ENCODE data around the gene KCNG4.

Gene KCNG4

DNA sequence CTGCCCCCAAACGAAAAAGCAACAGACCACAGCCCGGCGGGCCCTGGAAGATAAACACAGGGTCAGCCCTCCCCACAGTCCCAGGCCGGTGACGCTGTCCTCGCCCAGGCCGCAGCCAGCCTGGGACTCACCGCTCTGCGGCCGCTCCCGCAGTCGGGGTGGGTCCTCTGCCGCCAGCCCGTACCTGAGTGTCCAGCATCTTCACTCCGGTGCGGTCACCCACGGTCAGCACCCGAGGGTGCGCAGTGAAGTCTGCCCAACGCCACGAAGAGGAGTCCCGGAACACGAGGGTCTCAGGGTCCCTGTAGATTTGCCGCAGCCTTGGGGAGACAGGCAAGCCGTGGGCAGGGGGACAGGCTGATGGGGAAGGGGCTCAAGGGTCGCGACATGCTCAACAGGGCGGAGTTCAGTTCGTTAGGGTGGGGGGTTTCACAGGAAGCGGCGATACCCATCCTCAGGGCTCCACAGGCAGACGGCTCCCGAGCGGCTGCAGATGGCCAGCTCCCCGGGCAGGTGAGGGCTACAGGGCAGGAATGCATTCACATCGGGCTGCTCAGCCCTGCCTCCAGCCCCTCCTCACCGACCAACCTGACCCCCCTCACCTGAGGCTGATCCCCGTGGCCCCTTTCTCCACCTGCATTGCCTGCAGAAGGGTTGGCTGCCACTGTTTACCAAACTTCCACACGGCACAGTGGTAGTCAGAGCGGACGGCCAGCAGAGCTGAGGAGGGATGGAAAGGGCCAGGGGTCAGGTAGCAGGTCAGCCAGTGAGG lies 58.5 kb downstream of the KCNG4 start:
- no peak for DNase-seq

DNA sequence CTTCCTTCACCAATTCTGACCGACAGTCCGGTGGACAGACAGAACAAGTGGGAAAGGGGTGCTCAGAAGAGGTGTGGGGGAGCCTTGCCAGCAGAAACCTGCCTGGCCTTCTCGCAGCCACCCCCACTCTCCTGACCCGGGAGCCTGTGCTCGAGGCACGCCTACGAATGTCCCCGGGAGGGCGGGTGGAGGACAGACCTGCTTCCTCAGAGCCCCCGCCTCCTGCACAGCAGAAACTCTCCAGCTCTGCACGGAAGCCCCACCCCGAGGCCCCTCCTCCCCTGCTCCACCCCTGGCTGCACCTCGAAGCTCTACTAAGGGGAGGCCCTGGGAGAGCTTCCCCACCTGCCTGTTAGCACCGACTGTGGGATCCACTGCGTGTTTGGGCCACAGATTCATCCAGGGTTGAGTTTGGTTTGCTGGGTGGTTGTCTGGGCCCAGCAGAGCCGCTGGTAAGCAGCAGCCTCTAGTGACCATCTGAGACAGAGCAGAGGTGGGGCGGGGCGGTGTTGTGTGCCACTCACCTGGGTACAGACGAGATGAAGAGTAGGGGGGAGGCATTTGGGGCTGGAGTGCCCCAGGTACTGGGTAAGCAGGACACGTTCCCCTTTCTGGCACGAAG lies 59.2 kb downstream of the KCNG4 start:
- DNase-seq, result no peak

DNA sequence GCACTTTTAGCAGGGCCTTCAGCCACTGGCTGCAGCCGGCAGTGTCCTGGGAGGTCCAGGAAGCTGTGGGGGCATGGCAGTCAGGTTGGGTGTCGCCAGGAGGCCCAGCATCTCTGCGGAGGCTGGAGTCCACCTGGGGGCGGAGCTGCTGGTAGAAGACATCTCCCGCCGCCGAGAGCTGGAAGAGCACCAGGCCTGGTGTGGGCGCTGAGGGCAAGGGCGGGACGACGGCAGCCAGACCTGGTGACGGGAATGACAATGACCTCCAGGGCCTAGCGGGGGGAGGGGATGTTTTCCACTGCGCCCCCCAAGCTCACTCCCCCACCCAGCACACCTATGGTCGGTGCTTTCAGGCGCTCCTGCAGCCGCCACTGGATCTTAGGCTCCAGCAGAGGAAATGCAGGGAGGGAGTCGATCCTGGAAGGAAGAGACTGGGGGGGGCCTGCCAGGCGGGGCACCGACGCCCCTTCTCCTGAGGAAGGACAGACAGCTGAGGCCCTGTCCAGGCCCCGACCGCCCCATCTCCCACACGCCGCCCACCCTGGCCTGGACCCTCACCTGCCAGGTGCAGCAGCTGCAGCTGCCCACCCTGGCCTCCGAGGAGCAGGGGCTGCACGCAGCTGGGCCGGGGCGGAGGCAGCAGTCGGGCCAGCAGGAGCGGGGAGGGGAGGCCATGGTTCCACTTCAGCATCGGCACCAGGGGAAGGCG lies 60.0 kb downstream of the KCNG4 start:
- DNase-seq, result no peak

DNA sequence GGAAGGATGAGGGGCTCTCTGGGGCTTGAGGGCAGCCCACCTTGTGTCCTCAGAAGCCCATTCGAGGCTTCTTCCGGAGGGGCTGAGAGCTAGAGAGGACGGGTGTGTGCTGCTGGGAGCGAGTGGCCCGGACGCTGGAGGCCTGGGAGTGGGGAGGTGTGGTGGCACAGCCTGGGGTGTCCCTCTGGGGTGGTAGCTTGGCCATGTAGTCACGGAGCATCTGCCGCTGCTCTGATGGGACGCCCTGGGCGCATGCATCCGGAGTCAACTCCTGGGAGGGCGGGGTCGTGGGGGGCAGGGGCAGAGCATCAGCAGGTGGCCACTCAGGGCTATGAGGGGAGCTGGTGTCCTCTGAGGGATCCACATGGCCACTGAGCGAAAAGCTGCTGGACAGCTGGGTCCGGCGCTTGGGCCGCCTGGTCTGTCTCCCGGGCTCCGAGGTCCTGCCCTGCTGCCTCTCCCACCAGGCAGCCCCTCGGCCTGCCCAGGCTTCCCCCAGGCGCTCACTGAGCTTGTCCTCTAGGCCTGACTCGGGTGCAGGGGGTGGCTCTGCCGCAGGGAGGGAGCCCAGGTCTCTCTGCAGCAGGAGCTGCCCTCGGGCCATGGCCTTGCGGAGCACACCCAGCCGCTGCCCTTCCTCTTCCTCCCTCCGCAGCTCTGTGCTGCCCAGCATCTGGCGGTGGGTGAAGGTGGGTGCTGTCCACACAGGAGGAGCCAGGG lies 60.8 kb downstream of the KCNG4 start:
- DNase-seq, result no peak

DNA sequence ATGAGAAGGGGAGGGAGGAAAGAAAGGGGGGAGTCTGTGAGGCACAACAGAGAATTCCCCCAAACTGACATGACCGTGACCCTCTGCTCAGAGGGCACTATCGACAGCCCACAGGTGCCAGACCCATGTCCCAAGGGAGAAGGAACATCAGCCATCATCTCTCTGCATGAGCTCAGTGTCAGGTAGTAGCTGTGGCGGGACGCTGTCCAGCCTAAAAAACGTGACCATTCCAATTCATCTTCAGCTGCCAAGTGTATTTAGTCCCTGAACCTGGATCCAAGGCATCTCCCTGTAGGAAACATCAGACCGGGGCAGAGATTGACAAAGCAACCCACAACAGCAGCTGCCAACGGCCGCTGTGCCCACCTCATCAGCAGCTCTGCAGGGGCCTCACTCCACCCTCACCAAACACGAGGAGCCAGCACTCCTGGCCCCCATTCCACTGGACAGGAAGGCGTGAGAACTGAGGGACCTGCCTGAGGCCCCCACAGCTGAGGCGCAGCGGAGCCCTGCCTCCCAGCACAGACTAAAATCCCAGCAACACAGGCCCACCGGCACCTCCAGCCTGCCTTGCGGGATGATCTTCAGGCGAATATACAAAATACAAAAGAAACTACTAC lies 61.6 kb downstream of the KCNG4 start:
- DNase-seq, result no peak

DNA sequence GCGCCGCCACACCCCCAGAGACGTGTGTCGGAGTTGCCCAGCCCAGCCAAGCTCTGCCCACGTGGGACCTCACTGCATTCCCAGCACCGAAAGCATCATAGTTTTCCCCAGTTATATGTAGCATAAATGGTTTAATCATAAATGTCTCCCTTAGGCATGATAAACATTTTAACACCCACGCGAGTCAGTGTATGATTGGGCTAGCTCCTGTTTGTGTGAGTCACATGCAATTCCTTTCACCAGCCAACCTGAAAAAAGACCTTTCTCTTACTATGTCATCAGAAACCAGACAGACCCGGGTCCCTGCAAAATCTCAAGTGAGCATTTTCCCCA lies 62.1 kb downstream of the KCNG4 start:
- DNase-seq, result peak; percentile 32

DNA sequence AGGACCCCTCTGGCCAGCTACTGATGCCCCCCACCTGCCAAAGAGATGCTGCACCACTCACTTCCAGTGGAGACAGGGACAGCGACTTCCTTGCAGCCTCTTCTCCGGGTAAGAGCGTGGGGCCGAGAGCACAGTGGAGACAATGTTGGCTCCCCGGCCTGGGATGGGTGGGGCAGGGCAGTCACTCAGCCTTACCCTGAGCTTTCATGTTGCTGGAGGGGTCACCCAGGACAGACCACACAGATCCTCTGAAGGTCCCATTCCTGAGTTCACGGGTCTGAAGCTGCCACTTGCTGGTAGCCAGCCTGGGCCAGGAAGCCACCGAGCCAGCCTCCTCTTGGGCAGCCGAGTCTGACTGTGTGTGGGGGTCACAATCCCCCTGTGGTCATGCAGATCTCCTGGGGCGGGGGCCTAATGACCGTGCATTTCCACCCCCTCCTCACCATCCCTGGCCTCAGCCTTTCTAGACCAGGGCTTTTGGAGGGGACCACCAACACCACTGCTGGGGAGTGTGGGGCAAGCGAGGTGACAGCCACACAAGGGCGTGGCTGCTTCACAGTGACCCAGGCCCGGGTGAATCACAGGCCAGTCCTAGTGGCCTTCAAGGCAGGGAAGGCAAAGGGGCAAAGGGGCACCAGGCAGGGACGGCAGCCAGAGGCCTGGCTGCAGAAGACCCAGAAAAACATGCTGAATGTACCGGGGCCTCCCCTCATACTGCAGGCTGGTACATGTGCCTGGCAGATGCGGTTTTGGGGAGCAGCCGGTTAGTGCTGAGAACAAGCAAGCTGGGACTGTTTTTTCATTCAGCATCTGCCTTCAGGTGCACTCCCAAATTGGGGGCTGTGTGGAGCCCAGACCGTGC lies 63.4 kb downstream of the KCNG4 start:
- no peak for DNase-seq

DNA sequence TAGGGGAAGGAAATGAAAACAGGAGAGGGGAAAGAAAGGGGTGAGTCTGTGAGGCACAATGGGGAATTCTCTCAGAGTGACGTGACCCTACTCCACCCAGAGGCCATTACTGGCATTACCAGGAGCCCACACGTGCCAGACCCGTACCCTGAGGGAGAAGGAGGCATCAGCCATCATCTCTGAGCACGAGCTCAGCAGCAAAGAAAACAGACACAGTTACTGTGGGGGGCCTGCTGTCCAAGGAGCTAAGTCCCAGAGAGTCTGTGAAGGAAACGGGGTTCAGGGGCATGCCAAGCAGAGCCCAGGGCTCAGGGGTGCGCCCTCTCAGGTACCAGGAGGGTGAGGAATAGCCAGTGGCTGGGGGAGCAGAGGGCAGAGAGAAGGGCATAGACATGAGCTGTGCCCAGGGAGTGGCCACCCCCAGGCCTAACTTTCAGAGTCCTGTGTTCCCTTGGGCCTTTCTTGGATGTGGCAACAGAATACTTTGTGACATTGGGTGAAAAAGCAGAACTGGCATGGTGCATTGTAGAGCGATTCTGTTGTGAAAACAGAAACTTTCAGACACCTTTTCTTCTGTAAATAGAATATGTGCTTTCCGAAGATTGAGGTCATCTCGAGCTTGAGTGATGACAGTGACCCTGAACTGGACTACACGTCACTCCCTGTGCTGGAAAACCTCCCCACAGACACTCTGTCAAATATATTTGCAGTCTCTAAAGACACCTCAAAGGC lies 64.3 kb downstream of the KCNG4 start:
- peak; percentile 60 for DNase-seq

DNA sequence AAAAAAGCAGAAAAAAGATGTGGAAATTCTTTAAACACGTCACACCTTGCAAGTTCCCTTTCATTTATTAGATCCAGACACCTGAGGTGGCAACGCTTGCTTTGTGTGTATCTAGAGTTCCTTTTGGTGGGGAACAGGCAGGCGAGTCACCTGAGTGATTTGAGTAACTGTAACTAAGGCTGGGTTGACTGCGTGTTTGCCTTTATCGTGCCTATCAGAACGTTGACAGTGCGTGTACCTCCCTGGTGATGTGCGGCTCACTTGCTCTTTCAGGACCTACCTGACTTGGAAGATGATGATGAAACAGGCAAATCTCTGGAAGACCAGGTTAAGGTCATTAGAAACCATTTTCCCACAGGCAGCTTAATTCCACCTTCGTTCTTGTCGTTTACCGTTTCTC lies 65.4 kb downstream of the KCNG4 start:
- no peak for DNase-seq

DNA sequence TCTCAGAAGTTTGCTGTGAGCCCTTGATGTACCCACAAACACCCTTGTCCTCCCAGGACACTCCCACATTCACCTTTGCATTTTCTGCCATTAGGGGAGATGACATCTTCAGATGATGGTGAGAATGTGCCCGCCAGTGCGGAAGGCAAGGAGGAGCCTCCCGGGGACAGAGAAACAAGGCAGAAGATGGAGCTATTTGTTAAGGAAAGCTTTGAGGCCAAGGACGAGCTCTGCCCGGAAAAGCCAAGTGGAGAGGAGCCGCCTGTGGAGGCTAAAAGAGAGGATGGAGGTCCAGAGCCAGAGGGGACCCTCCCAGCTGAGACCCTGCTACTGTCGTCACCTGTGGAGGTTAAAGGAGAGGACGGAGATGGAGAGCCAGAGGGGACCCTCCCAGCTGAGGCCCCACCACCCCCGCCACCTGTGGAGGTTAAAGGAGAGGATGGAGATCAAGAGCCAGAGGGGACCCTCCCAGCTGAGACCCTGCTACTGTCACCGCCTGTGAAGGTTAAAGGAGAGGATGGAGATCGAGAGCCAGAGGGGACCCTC lies 70.0 kb downstream of the KCNG4 start:
- DNase-seq, result no peak

All from HCEC 1CT (cell line).